Measurements from ENCODE around the gene QRSL1. TPM values are rescaled to one million over a fixed set of nuclear protein-coding genes. Genes with fewer than 3 reads are reported as not detected.

The QRSL1 gene
- total and polyA plus RNA-seq, 7 donors: 8.3 to 15.6 (median 9.4) TPM

DNA sequence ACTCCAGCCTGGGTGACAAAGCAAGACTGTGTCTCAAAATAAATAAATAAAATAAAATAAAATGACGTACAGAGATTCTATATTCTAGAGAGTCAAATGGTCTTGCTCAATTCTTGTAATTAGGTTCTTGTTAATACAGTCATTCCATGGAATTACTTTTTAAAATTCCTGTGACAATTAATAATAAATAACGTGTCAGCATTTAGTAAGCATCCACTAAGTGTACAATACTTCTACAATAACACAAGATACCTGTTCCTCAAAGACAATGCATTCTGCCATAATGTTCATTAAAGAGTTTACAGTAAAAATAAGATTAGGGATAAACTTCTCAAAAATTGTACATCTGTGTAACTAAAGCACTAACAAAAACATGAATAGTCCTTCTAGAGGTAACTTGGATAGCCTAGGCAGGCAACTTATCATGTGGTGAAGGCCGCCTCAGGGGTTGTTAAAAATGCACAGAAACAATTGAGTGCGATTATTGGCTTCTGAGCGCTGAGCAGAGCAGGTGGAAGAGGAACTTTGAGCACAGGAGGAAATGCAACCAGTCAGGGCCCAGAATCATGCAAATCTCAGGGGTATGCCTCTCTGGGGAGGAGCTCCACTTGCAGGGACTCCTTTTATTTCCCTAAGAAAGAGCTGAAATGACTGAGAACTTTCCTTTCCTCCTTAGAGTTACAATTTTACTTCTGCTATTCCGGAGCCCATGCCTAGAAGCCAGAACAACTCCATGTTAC, 37.1 kb downstream of the QRSL1 start:
- 62 to 76% methylated on average over 6 of the region's 6 CpGs for WGBS, 2 donors
- intact Hi-C loops (cut with DNase I): no loop called here
- H3K36me3 ChIP-seq: peaks cover 0 to 48% (median 9%) of the 10 kb centered on the region in 4 donors

DNA sequence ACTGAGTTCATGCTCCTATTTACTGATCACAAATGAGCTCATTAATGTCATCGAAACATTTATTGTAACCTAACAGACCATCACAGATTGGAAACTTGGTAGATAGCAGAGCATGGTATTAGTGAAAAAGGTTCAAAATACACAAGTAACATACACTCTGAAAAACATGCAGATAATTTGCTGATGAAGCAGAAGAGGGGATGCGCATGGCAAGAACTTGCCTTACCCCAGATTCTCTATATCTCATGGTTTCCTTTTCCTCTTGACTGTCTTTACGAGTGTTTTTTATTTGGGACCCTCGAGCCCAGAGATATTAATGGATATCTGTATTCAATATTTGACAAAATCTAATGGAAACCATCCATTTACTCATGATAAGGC, 37.6 kb downstream of the QRSL1 start:
- Histone ChIP-seq H3K27ac (no peak overlapping the region), H3K9me3 (no peaks in the 10 kb centered on the region), H3K36me3 (peaks cover 0 to 48% (median 9%) of the 10 kb centered on the region in 4 donors), H3K4me1 (no peaks in the 10 kb centered on the region), H3K27me3 (no peaks in the 10 kb centered on the region), H3K4me3 (no peak overlapping the region)
- WGBS, 2 donors: 91 to 95% methylated on average over 4 of the region's 4 CpGs
- no peak for DNase-seq
- intact Hi-C loops (cut with DNase I): no loop called here
- TF ChIP-seq, protein P1, sequence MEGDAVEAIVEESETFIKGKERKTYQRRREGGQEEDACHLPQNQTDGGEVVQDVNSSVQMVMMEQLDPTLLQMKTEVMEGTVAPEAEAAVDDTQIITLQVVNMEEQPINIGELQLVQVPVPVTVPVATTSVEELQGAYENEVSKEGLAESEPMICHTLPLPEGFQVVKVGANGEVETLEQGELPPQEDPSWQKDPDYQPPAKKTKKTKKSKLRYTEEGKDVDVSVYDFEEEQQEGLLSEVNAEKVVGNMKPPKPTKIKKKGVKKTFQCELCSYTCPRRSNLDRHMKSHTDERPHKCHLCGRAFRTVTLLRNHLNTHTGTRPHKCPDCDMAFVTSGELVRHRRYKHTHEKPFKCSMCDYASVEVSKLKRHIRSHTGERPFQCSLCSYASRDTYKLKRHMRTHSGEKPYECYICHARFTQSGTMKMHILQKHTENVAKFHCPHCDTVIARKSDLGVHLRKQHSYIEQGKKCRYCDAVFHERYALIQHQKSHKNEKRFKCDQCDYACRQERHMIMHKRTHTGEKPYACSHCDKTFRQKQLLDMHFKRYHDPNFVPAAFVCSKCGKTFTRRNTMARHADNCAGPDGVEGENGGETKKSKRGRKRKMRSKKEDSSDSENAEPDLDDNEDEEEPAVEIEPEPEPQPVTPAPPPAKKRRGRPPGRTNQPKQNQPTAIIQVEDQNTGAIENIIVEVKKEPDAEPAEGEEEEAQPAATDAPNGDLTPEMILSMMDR (IDR thresholded peaks at IDR 0.05): no peak
- TF ChIP-seq EP300 (IDR thresholded peaks at IDR 0.05): no peak
- no peak for TF ChIP-seq POLR2A (IDR thresholded peaks at IDR 0.05)
- no peak for TF ChIP-seq POLR2AphosphoS5 (IDR thresholded peaks at IDR 0.05)

More for the DNA sequence above, 37.1 kb downstream of the QRSL1 start:
- Histone ChIP-seq H3K4me3 (no peak overlapping the region), H3K27ac (no peak overlapping the region), H3K27me3 (no peaks in the 10 kb centered on the region), H3K9me3 (no peaks in the 10 kb centered on the region), H3K4me1 (no peaks in the 10 kb centered on the region)
- no peak for DNase-seq
- no peak for TF ChIP-seq POLR2AphosphoS5 (IDR thresholded peaks at IDR 0.05)
- TF ChIP-seq, protein P1 (IDR thresholded peaks at IDR 0.05): no peak
- no peak for TF ChIP-seq POLR2A (IDR thresholded peaks at IDR 0.05)
- TF ChIP-seq EP300 (IDR thresholded peaks at IDR 0.05): no peak

DNA sequence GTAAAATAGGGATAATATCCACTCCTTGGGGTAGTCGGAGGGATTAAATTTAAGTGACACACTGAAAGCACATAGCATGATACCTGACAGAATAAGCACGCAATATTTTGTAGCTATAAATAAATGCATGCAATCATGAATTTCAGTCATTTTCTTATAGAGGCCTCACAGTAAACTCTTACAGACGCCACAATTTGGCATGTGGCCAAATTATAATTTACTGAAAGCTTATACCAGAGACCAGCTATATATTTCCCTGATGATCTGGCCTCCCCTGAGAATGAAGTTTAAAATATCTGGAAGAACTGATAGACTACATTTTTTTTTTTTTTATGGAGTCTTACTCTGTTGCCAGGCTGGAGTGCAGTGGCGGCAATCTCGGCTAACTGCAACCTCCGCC, 40.9 kb downstream of the QRSL1 start:
- no peaks in the 10 kb centered on the region for H3K4me1 ChIP-seq
- 88 to 93% methylated on average over 6 of the region's 6 CpGs for WGBS, 2 donors
- peaks cover 0 to 19% (median 0%) of the 10 kb centered on the region in 4 donors for H3K36me3 ChIP-seq
- H3K4me3 ChIP-seq: no peak overlapping the region
- no peak overlapping the region for H3K27ac ChIP-seq
- no peak for DNase-seq
- H3K27me3 ChIP-seq: no peaks in the 10 kb centered on the region
- intact Hi-C loops (cut with DNase I): no loop called here
- TF ChIP-seq, protein P1 (IDR thresholded peaks at IDR 0.05): no peak
- no peak for TF ChIP-seq POLR2AphosphoS5 (IDR thresholded peaks at IDR 0.05)
- TF ChIP-seq POLR2A (IDR thresholded peaks at IDR 0.05): no peak
- TF ChIP-seq EP300 (IDR thresholded peaks at IDR 0.05): no peak
- H3K9me3 ChIP-seq: no peaks in the 10 kb centered on the region

DNA sequence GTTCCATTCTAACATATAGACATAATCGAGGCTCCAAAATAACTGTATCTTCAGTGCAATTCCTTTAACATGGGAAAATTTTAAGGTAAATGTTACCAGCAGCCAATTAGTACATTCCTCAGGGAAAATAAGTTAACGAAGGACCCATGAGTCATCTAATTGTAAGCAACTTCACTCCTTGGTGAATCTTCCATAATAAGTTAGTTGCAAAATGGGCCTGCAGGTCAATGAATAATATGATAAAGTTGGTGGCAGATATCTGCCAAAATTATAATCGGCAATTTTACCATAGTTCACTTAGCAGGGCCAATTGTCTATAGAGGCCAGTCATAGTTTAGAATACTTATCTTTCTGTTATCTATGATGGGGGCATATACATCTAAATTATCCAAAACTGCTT, 42.3 kb downstream of the QRSL1 start:
- peaks cover 0 to 6% (median 0%) of the 10 kb centered on the region in 4 donors for H3K36me3 ChIP-seq
- 94 to 97% methylated on average over 3 of the region's 3 CpGs for WGBS, 2 donors
- H3K4me3 ChIP-seq: no peak overlapping the region
- TF ChIP-seq, protein P1 (IDR thresholded peaks at IDR 0.05): no peak
- no peak for TF ChIP-seq POLR2A (IDR thresholded peaks at IDR 0.05)
- TF ChIP-seq EP300 (IDR thresholded peaks at IDR 0.05): no peak
- no peak for TF ChIP-seq POLR2AphosphoS5 (IDR thresholded peaks at IDR 0.05)
- H3K27ac ChIP-seq: no peak overlapping the region
- H3K4me1 ChIP-seq: no peaks in the 10 kb centered on the region
- H3K9me3 ChIP-seq: no peaks in the 10 kb centered on the region
- intact Hi-C loops (cut with DNase I): no loop called here
- DNase-seq: no peak
- H3K27me3 ChIP-seq: no peaks in the 10 kb centered on the region
